Measurements from ENCODE around the gene TM2D3.

Gene TM2D3

DNA sequence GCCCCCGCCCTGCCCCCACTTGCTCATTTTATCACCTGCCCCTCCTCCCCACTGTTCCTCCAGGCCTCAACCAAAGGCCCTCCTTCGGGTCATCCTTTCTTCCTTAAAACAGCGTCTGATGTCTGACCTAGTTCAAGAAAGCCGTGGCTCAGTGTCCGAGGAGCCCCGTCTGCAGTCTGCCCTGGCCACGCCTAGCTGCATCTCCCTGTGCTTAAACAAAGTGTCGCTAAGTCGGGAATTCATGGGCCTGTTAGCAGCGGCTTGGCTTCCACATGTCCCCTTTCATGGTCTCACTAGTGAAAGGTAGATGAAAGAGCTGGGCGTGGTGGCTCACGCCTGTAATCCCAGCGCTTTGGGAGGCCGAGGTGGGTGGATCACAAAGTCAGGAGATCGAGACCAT, 41.2 kb downstream of the TM2D3 start:
- no peak for TF ChIP-seq ZNF274 (IDR thresholded peaks at IDR 0.05; ENCODE audit: low read depth, low read length)
- H3K4me3 ChIP-seq (ENCODE audit: low read length): no peak overlapping the region

DNA sequence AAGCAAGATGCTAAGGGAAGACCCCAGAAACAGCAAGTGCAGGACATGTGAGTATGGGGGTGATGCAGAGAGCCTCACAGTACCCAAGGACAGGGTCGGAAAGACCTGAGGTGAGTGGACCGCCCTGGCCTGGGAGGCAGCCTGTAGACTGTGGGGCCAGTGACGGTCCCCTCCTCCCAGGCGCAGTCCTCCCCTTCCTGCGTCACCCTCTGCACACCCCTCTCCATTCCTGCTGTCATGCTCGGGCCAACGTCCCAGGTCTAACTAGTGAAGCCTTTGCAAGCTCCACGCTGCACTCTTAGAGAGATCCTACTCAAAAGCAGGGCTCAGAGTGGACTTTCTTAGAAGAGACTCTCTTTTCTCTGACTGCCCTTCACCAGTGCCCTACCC, 41.6 kb downstream of the TM2D3 start:
- no peak for TF ChIP-seq ZNF274 (IDR thresholded peaks at IDR 0.05; ENCODE audit: low read depth, low read length)
- no peak overlapping the region for H3K4me3 ChIP-seq (ENCODE audit: low read length)

DNA sequence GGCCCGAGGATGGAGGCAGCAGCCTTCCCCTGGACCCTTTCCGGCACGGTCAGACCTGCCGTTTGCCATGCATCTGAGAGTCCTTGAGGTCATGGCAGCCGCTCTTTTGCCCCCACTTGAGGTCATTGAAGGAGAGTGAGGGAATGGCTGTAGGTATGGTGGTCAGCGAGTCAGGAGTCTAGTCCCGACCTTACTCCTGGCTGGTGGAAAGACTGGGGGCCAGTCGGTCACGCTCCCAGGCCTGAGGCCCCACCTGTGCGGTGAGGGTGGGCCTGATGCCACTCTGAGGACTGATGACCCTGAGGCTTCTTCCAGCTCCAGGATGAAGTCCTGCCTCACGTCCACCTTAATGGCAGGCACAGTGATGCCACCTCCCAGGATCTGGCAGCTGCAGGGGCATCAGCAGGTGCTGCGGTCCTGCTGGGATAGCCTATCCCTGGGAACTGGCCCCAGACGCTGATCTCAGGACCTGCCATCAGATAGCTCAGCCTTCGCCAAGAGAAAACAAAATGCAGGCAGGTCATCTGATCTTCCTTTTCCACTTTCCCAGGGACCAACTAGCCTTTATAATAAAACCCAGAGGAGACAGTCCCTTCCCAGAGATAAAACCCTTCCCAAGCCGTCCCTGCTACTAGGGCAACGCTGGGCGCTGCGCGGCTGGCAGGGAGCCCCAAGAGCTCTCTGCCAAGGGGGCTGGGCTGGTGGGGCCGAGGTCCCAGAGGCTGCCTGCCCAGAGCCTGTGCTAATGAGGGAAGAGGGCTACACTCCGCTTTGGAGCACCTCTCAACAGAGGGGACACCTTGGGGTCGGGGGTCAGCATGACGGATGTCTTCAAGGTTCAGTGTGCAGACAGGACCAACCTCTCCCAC, 42.2 kb downstream of the TM2D3 start:
- H3K4me3 ChIP-seq (ENCODE audit: low read length): no peak overlapping the region
- TF ChIP-seq ZNF274 (IDR thresholded peaks at IDR 0.05; ENCODE audit: low read depth, low read length): no peak

DNA sequence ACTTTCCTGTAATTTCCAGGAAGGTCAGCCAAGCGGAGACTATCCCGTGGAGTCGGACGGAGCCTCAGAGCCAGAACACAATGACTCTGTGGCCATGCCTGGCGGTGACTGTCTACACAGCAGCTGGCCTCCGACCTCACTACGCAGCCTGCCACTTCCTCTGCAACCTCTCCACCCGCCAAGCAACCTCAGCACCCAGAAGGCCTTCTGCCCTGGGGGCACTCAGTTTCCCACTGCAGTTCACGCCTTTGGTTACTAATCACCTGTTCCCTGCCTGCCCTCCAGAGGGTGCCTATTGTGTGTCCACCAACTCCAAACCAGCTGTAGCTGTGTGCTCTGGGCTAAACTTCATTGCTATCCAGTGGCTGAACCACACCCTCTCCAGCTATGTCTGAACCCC, 44.0 kb downstream of the TM2D3 start:
- no peak for TF ChIP-seq ZNF274 (IDR thresholded peaks at IDR 0.05; ENCODE audit: low read depth, low read length)
- no peak overlapping the region for H3K4me3 ChIP-seq (ENCODE audit: low read length)

DNA sequence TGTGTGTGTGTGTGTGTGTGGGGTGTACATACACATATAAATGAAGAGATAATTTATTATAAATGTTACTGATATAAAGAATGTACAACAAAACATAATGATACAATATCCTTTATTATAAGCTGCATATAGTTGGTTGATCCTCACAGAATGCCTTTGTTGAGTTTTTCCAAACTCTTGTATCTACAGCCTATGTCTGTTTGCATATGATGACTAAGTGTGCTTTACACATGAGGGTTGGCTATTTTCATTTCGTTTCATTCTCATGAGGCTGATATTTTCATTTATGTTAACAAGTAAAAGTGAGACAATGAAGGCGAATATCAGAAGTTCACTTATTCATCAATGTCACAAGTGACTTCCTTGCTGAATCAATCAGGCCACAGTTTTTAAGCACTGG, 45.1 kb downstream of the TM2D3 start:
- no peak overlapping the region for H3K4me3 ChIP-seq (ENCODE audit: low read length)
- no peak for TF ChIP-seq ZNF274 (IDR thresholded peaks at IDR 0.05; ENCODE audit: low read depth, low read length)

DNA sequence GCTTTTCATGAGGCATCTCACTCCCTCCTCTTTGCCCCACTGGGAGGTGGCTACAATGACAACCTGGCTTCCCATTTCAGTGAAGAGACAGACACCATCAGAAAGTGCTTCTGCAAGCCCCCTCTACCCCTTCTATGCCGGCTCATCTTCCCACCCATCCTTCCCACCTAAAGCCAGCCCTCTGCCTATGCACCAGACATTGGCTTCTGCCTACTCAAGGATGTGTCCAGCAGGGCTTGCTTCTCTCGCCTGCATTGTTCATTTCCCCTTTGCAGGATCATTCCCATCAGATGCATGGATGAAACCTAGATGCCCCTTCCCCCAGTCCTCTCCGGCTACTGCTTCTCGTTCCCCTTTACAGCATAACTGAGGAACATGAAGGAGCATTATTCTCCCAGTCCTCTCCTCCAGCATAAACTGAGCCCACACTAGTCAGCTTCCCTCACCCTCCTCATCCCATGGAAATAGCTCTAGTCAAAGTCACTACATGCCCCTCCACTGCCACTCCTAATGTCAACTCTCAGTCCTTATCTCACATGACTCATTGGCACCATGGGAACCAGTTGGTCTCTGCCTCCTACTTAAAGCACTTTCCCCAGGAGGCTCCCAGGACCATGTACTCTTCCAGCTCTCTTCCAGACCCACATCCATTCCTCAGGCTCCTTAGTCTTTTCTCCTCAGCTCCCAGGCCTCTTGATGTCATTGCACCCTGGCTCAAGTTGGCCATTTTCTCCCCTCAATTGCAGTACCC, 47.9 kb downstream of the TM2D3 start:
- TF ChIP-seq ZNF274 (IDR thresholded peaks at IDR 0.05; ENCODE audit: low read depth, low read length): no peak
- no peak overlapping the region for H3K4me3 ChIP-seq (ENCODE audit: low read length)

DNA sequence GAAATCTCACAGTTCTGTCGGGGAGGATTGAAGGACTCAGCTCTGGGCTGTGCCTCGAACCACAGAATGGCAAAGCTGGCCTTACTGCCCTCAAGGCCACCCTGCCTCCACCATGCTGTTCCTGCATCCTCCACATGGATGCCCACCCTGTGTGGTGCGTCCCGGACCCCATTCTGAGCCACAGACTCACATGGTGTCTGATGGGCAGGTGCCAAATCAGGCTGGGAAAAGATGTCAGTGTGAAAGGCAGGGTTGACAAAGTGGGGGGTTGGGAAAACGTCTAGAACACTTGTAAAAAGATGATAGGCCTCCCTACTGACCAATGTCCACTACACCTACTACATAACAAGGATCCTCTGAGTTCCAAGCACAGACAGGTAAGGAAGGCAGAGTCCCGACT, 49.4 kb downstream of the TM2D3 start:
- no peak for TF ChIP-seq ZNF274 (IDR thresholded peaks at IDR 0.05; ENCODE audit: low read depth, low read length)
- no peak overlapping the region for H3K4me3 ChIP-seq (ENCODE audit: low read length)

DNA sequence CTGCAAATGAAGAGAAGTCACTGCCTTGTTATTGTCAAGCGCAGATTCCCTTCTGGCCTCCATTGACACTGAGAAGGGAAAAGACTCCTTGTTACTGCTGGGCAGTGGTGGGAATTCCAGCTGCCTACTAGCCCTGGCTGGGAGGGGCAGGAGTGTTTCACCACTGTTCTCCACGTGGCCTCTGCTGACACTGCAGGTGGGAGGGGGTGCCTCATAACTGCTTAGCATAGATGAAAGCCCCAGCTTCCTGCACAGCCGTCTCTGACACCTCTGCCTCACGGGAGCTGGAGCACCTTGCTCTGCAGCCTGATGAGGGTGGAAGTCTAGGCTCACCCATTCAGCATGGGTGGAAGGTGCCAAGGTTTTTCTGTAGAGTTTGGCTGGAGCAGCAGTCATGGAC, 52.1 kb downstream of the TM2D3 start:
- TF ChIP-seq ZNF274 (IDR thresholded peaks at IDR 0.05; ENCODE audit: low read depth, low read length): no peak
- no peak overlapping the region for H3K4me3 ChIP-seq (ENCODE audit: low read length)

DNA sequence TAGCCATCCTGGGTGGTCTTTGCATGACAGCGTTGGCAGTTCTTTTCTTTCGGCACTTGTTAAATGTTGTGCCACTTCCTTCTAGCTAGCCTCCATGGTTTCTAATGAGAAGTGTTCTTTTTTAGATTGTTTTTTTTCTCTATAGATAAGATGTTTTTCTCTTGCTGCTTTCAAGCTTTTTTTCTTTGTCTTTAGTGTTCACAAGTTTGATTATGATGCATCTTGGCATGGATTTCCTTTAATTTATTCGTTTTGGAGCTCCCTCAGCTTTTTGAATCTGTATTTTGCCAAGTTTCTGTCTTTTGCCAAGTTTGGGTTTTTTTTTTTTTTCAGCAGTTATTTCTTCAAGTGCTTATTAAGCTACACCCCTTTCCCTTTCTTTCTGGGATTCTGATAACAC, 53.1 kb downstream of the TM2D3 start:
- TF ChIP-seq ZNF274 (IDR thresholded peaks at IDR 0.05; ENCODE audit: low read depth, low read length): no peak
- no peak overlapping the region for H3K4me3 ChIP-seq (ENCODE audit: low read length)

DNA sequence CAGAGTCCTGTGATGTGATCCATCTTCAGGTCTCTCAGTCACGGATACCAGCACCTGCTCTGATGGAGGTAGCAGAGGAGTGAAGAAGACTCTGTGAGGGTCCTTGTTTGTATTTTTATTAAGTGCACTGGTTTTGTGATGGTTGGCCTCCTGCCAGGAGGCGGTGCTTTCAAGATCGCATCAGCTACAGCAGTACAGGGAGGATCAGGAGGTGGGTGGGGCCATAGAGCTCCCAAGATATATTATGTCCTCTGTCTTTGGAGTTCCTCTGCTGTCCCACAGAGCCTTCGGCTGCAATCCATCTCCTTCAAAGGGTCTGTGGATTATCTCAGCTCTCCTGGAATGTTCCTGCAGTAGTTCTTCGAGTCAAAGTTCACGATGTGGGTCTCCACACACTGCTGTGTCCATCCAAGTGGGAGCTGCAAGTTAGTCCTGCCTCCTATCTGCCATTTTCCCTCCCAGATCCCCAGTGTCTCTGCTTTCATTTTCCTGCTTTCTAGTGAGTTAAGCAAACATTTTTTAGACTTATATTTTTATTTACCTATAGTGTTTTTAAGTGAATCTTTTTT, 54.7 kb downstream of the TM2D3 start:
- no peak for TF ChIP-seq ZNF274 (IDR thresholded peaks at IDR 0.05; ENCODE audit: low read depth, low read length)
- no peak overlapping the region for H3K4me3 ChIP-seq (ENCODE audit: low read length)

DNA sequence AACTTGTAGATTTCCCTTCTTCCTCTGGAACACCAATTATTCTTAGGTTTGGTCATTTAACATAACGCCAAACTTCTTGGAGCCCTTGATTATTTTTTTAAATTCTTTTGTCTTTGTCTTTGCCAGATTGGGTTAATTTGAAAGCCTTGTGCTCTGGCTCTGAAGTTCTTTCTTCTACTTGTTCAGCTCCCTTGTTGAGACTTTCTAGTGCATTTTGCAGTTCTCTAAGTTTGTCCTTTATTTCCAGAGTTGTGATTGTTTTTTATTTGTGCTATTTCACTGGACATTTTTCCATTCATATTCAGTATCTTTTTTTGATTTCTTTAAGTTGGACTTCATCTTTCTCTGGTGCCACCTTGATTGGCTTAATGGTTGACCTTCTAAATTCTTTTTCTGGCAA, 55.5 kb downstream of the TM2D3 start:
- no peak for TF ChIP-seq ZNF274 (IDR thresholded peaks at IDR 0.05; ENCODE audit: low read depth, low read length)
- H3K4me3 ChIP-seq (ENCODE audit: low read length): no peak overlapping the region

Data from GM08714 (cell line).